Glutamatergic neuron (in vitro differentiated cells): ENCODE measurements around the gene DIABLO. TPM values are rescaled to one million over a fixed set of nuclear protein-coding genes. Genes with fewer than 3 reads are reported as not detected.
A peak's percentile ranks its signal among the peaks of the same experiment; 100 is the strongest.

Source experiments
- DNase-seq: peaks from one replicate; pipeline ENCODE4 v3.0.0; 2022
- H3K27ac Mint-ChIP-seq: one replicate; pipeline ENCODE4 v1.8.0; 2020; ENCODE audit warnings: mild to moderate bottlenecking, mixed read lengths, inconsistent platforms; ENCODE audit not compliant: unreplicated experiment
- H3K27me3 Mint-ChIP-seq: one replicate; pipeline ENCODE4 v1.8.0; 2020; ENCODE audit warnings: mild to moderate bottlenecking, moderate library complexity, mixed read lengths, inconsistent platforms; ENCODE audit not compliant: unreplicated experiment
- H3K36me3 Mint-ChIP-seq: one replicate; pipeline ENCODE4 v1.8.0; 2020; ENCODE audit warnings: mild to moderate bottlenecking, mixed read lengths, inconsistent platforms; ENCODE audit not compliant: unreplicated experiment
- H3K4me1 Mint-ChIP-seq: one replicate; pipeline ENCODE4 v1.8.0; 2020; ENCODE audit warnings: mild to moderate bottlenecking, low read depth, mixed read lengths, inconsistent platforms; ENCODE audit not compliant: unreplicated experiment
- H3K4me3 Mint-ChIP-seq: one replicate; pipeline ENCODE4 v1.8.0; 2020; ENCODE audit warnings: mild to moderate bottlenecking, mixed read lengths, inconsistent platforms; ENCODE audit not compliant: unreplicated experiment
- H3K9me3 Mint-ChIP-seq: one replicate; pipeline ENCODE4 v1.8.0; 2020; ENCODE audit warnings: mild to moderate bottlenecking, moderate library complexity, mixed read lengths, inconsistent platforms; ENCODE audit not compliant: unreplicated experiment
- total RNA-seq: library from RNA; stranded (reverse); fragmentation: NEBNext Ultra II Directional; extraction: Animal tissue kit (Norgen Biotek cat#: 25700); gene quantifications from one replicate; pipeline ENCODE4 v1.2.1, GENCODE V29; 2021; ENCODE audit not compliant: unreplicated experiment
- TF ChIP-seq, protein P1 (sequence below): fragments of 200-600 bp; sonication (generic); IDR thresholded peaks from one replicate; pipeline ENCODE4 v1.5.0; 2021; ENCODE audit not compliant: partially characterized antibody, unreplicated experiment

The DIABLO gene
- total RNA-seq, 1 donor from 2014 or later = 68.7 TPM

DNA sequence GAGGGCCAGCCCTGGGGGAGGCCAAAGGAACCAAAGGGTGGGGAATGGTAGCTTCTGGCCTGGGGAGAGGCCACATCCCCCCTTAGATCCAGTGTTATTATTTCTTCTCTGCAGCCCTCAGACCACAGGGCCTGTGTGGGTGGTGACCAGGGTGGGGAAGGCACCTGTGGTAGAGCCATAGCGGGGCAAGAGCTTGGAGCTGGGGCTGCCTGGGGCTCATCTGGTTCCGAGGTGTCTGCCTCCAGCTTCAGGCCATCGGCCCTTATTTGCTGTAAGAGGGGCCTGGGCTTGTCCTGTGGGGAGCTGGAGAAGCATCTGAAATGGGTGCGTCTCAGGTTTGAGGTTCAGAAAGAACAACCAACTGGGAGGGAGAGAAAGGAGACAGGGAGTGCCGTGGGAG is 24.5 kb downstream of the DIABLO start:
- no peaks in the 10 kb centered on the region for H3K4me1 Mint-ChIP-seq
- peaks cover 12% of the 10 kb centered on the region for H3K27me3 Mint-ChIP-seq
- TF ChIP-seq, protein P1, sequence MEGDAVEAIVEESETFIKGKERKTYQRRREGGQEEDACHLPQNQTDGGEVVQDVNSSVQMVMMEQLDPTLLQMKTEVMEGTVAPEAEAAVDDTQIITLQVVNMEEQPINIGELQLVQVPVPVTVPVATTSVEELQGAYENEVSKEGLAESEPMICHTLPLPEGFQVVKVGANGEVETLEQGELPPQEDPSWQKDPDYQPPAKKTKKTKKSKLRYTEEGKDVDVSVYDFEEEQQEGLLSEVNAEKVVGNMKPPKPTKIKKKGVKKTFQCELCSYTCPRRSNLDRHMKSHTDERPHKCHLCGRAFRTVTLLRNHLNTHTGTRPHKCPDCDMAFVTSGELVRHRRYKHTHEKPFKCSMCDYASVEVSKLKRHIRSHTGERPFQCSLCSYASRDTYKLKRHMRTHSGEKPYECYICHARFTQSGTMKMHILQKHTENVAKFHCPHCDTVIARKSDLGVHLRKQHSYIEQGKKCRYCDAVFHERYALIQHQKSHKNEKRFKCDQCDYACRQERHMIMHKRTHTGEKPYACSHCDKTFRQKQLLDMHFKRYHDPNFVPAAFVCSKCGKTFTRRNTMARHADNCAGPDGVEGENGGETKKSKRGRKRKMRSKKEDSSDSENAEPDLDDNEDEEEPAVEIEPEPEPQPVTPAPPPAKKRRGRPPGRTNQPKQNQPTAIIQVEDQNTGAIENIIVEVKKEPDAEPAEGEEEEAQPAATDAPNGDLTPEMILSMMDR = no peak
- H3K9me3 Mint-ChIP-seq = peaks cover 8% of the 10 kb centered on the region
- H3K4me3 Mint-ChIP-seq = no peak overlapping the region
- H3K27ac Mint-ChIP-seq = no peak overlapping the region
- no peak for DNase-seq
- H3K36me3 Mint-ChIP-seq = no peaks in the 10 kb centered on the region

DNA sequence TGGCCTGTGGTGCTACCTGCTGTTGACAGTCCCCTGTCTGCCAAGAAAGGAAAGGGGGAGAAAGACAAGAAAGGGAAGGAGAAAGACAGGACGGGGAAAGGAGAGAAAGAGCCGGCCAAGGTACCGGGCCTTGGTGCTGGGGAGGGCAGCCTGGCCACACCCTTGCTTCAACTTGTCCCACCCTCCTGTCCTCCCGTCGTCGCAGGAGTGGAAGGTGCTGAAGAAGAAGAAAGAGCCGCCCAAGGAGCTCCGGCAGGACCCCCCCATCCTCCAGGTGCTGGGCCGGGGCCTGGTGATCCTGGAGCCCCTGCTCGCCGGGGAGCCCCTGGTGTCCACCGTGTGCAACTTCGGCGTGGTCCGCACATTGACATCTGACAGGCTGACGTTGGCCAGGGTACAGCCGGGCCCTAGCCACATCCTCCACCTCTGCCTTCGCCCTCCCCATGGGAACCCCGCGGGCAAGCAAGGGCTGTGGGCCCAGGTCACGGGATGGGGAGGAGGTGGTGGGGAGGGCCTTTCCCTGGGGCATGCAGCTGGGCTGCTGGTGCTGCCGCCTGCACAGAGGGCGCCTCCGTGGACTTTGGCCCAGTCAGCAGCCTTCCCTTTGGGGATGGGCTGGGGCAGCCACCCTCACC is 25.2 kb downstream of the DIABLO start:
- DNase-seq = no peak
- TF ChIP-seq, protein P1 = peak; percentile 37
- peaks cover 5% of the 10 kb centered on the region for H3K36me3 Mint-ChIP-seq
- H3K4me3 Mint-ChIP-seq = no peak overlapping the region
- H3K27me3 Mint-ChIP-seq = peaks cover 12% of the 10 kb centered on the region
- no peak overlapping the region for H3K27ac Mint-ChIP-seq
- no peaks in the 10 kb centered on the region for H3K4me1 Mint-ChIP-seq
- H3K9me3 Mint-ChIP-seq = peaks cover 8% of the 10 kb centered on the region

DNA sequence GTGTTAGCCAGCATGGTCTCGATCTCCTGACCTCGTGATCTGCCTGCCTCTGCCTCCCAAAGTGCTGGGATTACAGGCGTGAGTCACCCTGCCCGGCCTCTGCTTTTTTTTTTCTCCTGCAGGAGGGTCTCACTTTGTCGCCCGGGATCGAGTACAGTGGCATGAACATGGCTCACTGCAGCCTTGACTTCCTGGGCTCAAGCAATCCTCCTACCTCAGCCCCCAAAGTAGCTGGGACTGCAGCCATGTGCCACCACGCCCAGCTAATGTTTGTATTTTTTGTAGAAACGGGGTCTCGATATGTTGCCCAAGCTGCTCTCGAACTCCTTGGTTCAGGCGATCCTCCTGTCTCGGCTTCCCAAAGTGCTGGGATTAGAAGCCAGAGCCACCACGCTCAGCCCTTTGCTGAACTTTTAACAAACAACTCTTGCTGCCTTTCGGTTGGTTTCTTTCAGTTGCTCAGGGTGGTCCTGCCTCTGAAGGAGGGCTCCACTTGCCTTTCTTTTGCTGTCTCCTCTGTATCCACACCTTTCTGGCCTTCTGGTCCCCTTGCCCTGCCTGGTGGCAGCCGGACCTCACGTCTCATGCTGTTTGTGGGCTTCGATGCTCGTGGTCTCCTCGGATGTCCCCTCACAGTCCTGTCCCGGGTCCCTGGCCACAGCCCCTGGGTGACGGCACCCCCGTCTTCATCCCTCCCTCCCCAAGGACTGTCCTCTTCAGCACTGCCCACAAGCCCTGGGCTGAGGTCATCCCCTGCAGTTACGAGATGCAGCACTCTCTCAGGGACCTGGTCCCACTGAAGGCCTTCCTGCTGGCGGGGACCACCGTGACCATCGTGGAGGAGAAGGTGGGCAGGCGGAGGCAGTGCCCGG is 26.1 kb downstream of the DIABLO start:
- H3K27ac Mint-ChIP-seq = no peak overlapping the region
- TF ChIP-seq, protein P1 = no peak
- H3K4me1 Mint-ChIP-seq = no peaks in the 10 kb centered on the region
- no peak overlapping the region for H3K4me3 Mint-ChIP-seq
- peaks cover 14% of the 10 kb centered on the region for H3K36me3 Mint-ChIP-seq
- H3K9me3 Mint-ChIP-seq = peaks cover 8% of the 10 kb centered on the region
- peaks cover 5% of the 10 kb centered on the region for H3K27me3 Mint-ChIP-seq
- no peak for DNase-seq

DNA sequence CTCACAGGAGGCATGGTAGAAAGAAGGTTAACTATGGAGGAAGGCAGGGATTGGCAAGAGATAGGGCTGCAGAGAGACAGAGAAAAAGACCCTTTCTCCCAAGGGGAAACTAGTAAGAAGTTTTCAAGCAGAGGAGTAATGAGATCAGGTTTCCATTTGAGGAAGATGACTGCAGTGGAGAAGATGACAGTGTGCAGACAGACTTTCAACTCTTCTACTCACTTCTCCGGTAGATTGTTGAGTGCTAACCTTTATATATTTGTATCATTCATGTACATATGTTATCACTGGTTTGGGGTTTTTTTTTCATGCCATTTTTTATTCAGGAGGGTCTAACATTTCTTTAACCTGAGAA is 28.3 kb downstream of the DIABLO start:
- TF ChIP-seq, protein P1 = no peak
- H3K4me1 Mint-ChIP-seq = no peaks in the 10 kb centered on the region
- peaks cover 8% of the 10 kb centered on the region for H3K9me3 Mint-ChIP-seq
- H3K27me3 Mint-ChIP-seq = no peaks in the 10 kb centered on the region
- no peak overlapping the region for H3K27ac Mint-ChIP-seq
- no peak overlapping the region for H3K4me3 Mint-ChIP-seq
- DNase-seq = no peak
- H3K36me3 Mint-ChIP-seq = peaks cover 14% of the 10 kb centered on the region

DNA sequence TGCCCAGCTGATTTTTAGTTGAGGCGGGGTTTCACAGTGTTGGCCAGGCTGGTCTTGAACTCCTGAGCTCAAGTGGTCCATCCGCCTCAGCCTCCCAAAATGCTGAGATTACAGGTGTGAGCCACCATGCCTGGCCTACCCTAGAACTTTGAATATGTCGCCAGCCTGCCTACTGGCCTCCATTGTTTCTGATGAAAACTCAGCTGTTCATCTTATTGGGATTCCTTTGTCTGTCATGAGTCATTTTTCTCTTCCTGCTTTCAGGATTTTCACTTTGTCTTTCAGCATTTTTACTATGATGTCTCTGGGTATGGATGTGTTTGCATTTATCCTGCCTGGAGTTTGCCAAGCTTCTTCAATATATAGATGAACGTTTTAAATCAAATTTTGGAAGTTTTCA is 30.4 kb downstream of the DIABLO start:
- Mint-ChIP-seq H3K4me3 (peak overlapping the region; percentile 25), H3K4me1 (no peaks in the 10 kb centered on the region), H3K36me3 (peaks cover 14% of the 10 kb centered on the region), H3K9me3 (peaks cover 8% of the 10 kb centered on the region), H3K27ac (no peak overlapping the region), H3K27me3 (no peaks in the 10 kb centered on the region)
- DNase-seq = no peak
- TF ChIP-seq, protein P1 = no peak
